HepG2 (cell line): ENCODE results near the gene TMEM170B. TPM values are rescaled to one million over a fixed set of nuclear protein-coding genes. Genes with fewer than 3 reads are reported as not detected.
A peak's percentile ranks its signal among the peaks of the same experiment; 100 is the strongest.

ENCODE experiments used
- ELF4 ChIP-seq: sonication (generic); formaldehyde crosslinking; IDR thresholded peaks from 2 replicates; pipeline ENCODE4 v1.5.0; 2020; ENCODE audit warnings: missing genetic modification reagents, mild to moderate bottlenecking, moderate library complexity, borderline replicate concordance
- ERF ChIP-seq: IDR thresholded peaks from 2 replicates; pipeline ENCODE4 v1.6.1; 2018; ENCODE audit warnings: missing biosample characterization, missing genetic modification reagents
- FOXM1 ChIP-seq: sonication (generic); formaldehyde crosslinking; IDR thresholded peaks from 2 replicates; pipeline ENCODE4 v1.5.0; 2020; ENCODE audit warnings: missing genetic modification reagents
- HDAC2 ChIP-seq: sonication (generic); formaldehyde crosslinking; IDR thresholded peaks from 2 replicates; pipeline ENCODE4 v1.4.0; 2020; ENCODE audit warnings: missing genetic modification reagents
- HNF4A ChIP-seq: sonication (generic); formaldehyde crosslinking; IDR thresholded peaks from 2 replicates; pipeline ENCODE4 v1.4.0; 2020; ENCODE audit warnings: missing genetic modification reagents
- MAFK ChIP-seq, 2 experiments: IDR thresholded peaks in 1 of 2; conservative IDR thresholded peaks in 1 of 2; 2 replicates each; pipeline ENCODE4 v1.6.1; 2011; ENCODE audit warnings: improper control_type of control experiment in 2 of 2, low read length in 2 of 2
- MLX ChIP-seq: IDR thresholded peaks from 2 replicates; pipeline ENCODE4 v1.6.1; 2016
- MXD4 ChIP-seq: IDR thresholded peaks from 2 replicates; pipeline ENCODE4 v1.6.1; 2016; ENCODE audit warnings: mild to moderate bottlenecking, missing biosample characterization, missing genetic modification reagents
- NCOR1 ChIP-seq: fragments of 200-600 bp; sonication (generic); IDR thresholded peaks from 2 replicates; pipeline ENCODE4 v1.7.0; 2017; ENCODE audit warnings: antibody characterized with exemption, low read length, borderline replicate concordance
- RAD21 ChIP-seq: fragments of 450-650 bp; formaldehyde crosslinking; IDR thresholded peaks from 2 replicates; pipeline ENCODE4 v1.5.0; 2020; ENCODE audit warnings: mild to moderate bottlenecking
- RFXAP ChIP-seq: sonication (generic); formaldehyde crosslinking; IDR thresholded peaks from 2 replicates; pipeline ENCODE4 v1.4.0; 2020; ENCODE audit warnings: missing genetic modification reagents, borderline replicate concordance
- SP140L ChIP-seq: sonication (generic); formaldehyde crosslinking; IDR thresholded peaks from 2 replicates; pipeline ENCODE4 v1.4.0; 2020; ENCODE audit warnings: missing genetic modification reagents, borderline replicate concordance
- SRSF9 ChIP-seq: fragments of 200-400 bp; formaldehyde crosslinking; IDR thresholded peaks from 2 replicates; pipeline ENCODE4 v1.6.1; 2018; ENCODE audit warnings: borderline replicate concordance, mild to moderate bottlenecking, low read depth, low read length; ENCODE audit not compliant: insufficient read depth, poor library complexity, severe bottlenecking
- ZBTB20 ChIP-seq: sonication (generic); formaldehyde crosslinking; IDR thresholded peaks from 2 replicates; pipeline ENCODE4 v1.8.1; 2023; ENCODE audit warnings: missing genetic modification reagents, low read depth, mild to moderate bottlenecking, borderline replicate concordance
- ZNF274 ChIP-seq: sonication (generic); formaldehyde crosslinking; IDR thresholded peaks from 2 replicates; pipeline ENCODE4 v1.5.1; 2020; ENCODE audit warnings: mild to moderate bottlenecking, missing genetic modification reagents
- ZNF275 ChIP-seq: sonication (generic); formaldehyde crosslinking; IDR thresholded peaks from 2 replicates; pipeline ENCODE4 v1.8.0; 2022; ENCODE audit warnings: missing genetic modification reagents, mild to moderate bottlenecking, inconsistent platforms, borderline replicate concordance
- ZNF337 ChIP-seq: sonication (generic); formaldehyde crosslinking; IDR thresholded peaks from 2 replicates; pipeline ENCODE4 v1.5.1; 2020; ENCODE audit warnings: missing genetic modification reagents, low read depth, mild to moderate bottlenecking, borderline replicate concordance
- ZNF740 ChIP-seq: sonication (generic); formaldehyde crosslinking; IDR thresholded peaks from 2 replicates; pipeline ENCODE4 v1.4.0; 2020; ENCODE audit warnings: missing genetic modification reagents
- ZNF781 ChIP-seq: sonication (generic); formaldehyde crosslinking; IDR thresholded peaks from 2 replicates; pipeline ENCODE4 v1.5.1; 2020; ENCODE audit warnings: borderline replicate concordance, mild to moderate bottlenecking, missing genetic modification reagents; ENCODE audit errors: not compliant biosample characterization
- ZNF792 ChIP-seq: IDR thresholded peaks from 2 replicates; pipeline ENCODE4 v1.6.1; 2016
- ZSCAN25 ChIP-seq: sonication (generic); formaldehyde crosslinking; IDR thresholded peaks from 2 replicates; pipeline ENCODE4 v1.8.0; 2022; ENCODE audit warnings: mild to moderate bottlenecking, missing genetic modification reagents
- polyA plus RNA-seq, 8 experiments: library from polyadenylated mRNA; depleted of rRNA in 3 of 8; stranded (reverse) in 7 of 8; unstranded in 1 of 8; fragments of >200 nt; fragmentation: Illumina TruSeq in 4 of 8; extraction: Trizol in 4 of 8; gene quantifications; 2 replicates each; pipeline versions ENCODE4 v1.2.1 to v1.2.3, GENCODE V29; 2011 to 2016; ENCODE audit warnings: low read depth in 4 of 8, missing spikeins in 1 of 8, mixed read lengths in 1 of 8; ENCODE audit not compliant: insufficient read depth in 1 of 8
- total RNA-seq, 5 experiments: library from RNA; depleted of rRNA; stranded (reverse); fragments of >200 nt; fragmentation: Illumina TruSeq; extraction: Trizol; gene quantifications; 2 replicates each; pipeline ENCODE4 v1.2.3, GENCODE V29; 2016; ENCODE audit warnings: low read depth in 1 of 5
- TF ChIP-seq, protein P1 (sequence below): sonication (generic); formaldehyde crosslinking; IDR thresholded peaks from 2 replicates; pipeline ENCODE4 v1.5.0; 2020; ENCODE audit warnings: mild to moderate bottlenecking, missing genetic modification reagents, moderate library complexity
- TF ChIP-seq, protein P2 (sequence below): IDR thresholded peaks from 2 replicates; pipeline ENCODE4 v1.6.1; 2016

The TMEM170B gene
- total and polyA plus RNA-seq, 2 of the 13 experiments (the other 11 are each of a cell fraction or from before 2014, with no cell fraction given): 3.3 to 9.4 TPM

DNA sequence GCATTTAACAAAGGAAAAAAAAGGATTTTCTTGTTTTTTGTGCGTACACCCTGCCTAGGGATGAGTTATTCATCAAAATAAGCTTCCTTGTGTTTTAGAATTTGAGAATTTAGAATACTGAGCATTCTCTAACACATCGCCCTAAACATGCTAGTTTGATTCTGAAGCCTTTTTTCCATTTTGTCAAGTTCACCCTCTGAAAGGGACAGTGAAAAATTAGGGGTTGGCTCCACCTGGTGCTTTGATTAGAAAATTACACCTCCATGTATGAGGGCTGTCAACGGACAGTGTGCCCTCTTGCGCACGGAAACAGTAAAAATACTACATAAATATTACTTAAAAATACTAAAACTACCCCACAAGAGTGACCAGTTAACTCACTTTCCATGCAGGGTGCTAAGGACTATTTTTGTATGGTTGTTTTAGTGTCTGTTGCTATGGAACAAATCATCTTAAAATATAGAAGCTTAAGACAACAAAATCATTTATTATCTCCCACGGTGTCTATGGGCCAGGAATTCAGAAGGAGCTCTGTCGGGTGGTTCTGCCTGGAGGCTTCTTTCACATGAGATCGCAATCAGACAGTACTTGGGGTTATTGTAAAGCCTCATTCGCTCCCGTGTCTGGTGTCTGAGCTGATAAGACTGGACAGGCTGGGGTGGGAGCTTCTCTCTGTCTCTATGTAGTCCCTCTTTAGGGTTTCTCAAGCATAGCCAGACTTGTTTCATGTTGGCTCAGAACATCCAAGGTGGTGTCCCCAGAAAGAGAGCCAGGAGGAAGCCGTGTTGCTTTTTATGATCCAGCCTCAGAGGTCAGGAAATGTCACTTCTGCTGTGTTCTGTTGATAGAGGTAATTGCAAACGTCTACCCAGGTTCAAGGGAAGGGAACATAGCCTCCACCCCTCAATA lies 41.1 kb upstream of the TMEM170B start (continued):
- TF ChIP-seq SRSF9 (no peak), ZNF740 (CRISPR knock-in tag) (no peak), HNF4A (CRISPR knock-in tag) (no peak), MXD4 (CRISPR knock-in tag) (peak; percentile 80), ZSCAN25 (CRISPR knock-in tag) (no peak), ZNF274 (CRISPR knock-in tag) (no peak), ZNF275 (no peak), ZNF792 (CRISPR knock-in tag) (peak; percentile 78), HDAC2 (CRISPR knock-in tag) (peak; percentile 70; the same call in 1 of the 2 replicates), NCOR1 (peak; percentile 55; the same call in 1 of the 2 replicates), ZNF781 (no peak), ZBTB20 (no peak), ERF (CRISPR knock-in tag) (peak; percentile 74; the same call in 1 of the 2 replicates), SP140L (peak; percentile 66; the same call in 1 of the 2 replicates), MAFK (conservative IDR thresholded peaks at IDR 0.05 in 1 of 2, IDR thresholded peaks at IDR 0.05 in 1 of 2; ENCODE audit: low read length in 2 of 2) (no peak), RAD21 (CRISPR knock-in tag) (peak; percentile 98), RFXAP (CRISPR knock-in tag) (no peak), MLX (CRISPR knock-in tag) (peak; percentile 67), ELF4 (CRISPR knock-in tag) (0 out of 2 replicates have a peak, but pooled peaks have one; percentile 60), ZNF337 (CRISPR knock-in tag) (0 out of 2 replicates have a peak, but pooled peaks have one; percentile 20), FOXM1 (CRISPR knock-in tag) (no peak)
- TF ChIP-seq, protein P1, sequence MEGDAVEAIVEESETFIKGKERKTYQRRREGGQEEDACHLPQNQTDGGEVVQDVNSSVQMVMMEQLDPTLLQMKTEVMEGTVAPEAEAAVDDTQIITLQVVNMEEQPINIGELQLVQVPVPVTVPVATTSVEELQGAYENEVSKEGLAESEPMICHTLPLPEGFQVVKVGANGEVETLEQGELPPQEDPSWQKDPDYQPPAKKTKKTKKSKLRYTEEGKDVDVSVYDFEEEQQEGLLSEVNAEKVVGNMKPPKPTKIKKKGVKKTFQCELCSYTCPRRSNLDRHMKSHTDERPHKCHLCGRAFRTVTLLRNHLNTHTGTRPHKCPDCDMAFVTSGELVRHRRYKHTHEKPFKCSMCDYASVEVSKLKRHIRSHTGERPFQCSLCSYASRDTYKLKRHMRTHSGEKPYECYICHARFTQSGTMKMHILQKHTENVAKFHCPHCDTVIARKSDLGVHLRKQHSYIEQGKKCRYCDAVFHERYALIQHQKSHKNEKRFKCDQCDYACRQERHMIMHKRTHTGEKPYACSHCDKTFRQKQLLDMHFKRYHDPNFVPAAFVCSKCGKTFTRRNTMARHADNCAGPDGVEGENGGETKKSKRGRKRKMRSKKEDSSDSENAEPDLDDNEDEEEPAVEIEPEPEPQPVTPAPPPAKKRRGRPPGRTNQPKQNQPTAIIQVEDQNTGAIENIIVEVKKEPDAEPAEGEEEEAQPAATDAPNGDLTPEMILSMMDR: peak; percentile 95
- TF ChIP-seq, protein P2, sequence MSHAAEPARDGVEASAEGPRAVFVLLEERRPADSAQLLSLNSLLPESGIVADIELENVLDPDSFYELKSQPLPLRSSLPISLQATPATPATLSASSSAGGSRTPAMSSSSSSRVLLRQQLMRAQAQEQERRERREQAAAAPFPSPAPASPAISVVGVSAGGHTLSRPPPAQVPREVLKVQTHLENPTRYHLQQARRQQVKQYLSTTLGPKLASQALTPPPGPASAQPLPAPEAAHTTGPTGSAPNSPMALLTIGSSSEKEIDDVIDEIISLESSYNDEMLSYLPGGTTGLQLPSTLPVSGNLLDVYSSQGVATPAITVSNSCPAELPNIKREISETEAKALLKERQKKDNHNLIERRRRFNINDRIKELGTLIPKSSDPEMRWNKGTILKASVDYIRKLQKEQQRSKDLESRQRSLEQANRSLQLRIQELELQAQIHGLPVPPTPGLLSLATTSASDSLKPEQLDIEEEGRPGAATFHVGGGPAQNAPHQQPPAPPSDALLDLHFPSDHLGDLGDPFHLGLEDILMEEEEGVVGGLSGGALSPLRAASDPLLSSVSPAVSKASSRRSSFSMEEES (CRISPR knock-in tag): 0 out of 2 replicates have a peak, but pooled peaks have one; percentile 29
